GM18951 (cell line): Measurements from ENCODE around the gene FOXK2.

ENCODE experiments used
- POLR2A ChIP-seq: IDR thresholded peaks from 4 replicates; pipeline ENCODE4 v1.6.1; 2011; ENCODE audit warnings: mild to moderate bottlenecking; ENCODE audit not compliant: insufficient read length, insufficient read depth; ENCODE audit errors: extremely low read depth
- in situ Hi-C: fragments of 300-500 bp; cut with MboI; formaldehyde crosslinking; loops from one replicate; pipeline ENCODE4 v1.12.0; 2022; ENCODE audit warnings: low sequenced_read_pairs, mixed read lengths, inconsistent platforms; ENCODE audit not compliant: unreplicated experiment

The FOXK2 gene

DNA sequence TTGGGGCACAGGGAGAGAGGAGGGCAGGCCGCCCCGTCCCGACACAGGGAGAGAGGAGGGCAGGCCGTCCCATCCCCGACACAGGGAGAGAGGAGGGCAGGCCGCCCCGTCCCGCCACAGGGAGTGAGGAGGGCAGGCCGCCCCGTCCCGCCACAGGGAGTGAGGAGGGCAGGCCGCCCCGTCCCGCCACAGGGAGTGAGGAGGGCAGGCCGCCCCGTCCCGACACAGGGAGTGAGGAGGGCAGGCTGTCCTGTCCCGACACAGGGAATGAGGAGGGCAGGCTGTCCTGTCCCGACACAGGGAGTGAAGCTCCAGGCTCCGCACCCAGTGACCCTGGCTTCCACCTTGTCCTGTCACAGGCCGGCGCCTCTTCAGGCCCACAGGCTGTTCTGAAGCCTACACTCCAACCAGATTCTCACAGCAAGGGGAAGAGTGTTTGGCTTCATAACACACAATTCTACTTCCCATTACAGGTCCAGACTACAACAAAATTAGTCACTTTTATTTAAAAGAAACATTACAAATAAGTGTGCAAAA, 94.6 kb downstream of the FOXK2 start:
- in situ Hi-C loops, result no loop called here
- no peak for TF ChIP-seq POLR2A

DNA sequence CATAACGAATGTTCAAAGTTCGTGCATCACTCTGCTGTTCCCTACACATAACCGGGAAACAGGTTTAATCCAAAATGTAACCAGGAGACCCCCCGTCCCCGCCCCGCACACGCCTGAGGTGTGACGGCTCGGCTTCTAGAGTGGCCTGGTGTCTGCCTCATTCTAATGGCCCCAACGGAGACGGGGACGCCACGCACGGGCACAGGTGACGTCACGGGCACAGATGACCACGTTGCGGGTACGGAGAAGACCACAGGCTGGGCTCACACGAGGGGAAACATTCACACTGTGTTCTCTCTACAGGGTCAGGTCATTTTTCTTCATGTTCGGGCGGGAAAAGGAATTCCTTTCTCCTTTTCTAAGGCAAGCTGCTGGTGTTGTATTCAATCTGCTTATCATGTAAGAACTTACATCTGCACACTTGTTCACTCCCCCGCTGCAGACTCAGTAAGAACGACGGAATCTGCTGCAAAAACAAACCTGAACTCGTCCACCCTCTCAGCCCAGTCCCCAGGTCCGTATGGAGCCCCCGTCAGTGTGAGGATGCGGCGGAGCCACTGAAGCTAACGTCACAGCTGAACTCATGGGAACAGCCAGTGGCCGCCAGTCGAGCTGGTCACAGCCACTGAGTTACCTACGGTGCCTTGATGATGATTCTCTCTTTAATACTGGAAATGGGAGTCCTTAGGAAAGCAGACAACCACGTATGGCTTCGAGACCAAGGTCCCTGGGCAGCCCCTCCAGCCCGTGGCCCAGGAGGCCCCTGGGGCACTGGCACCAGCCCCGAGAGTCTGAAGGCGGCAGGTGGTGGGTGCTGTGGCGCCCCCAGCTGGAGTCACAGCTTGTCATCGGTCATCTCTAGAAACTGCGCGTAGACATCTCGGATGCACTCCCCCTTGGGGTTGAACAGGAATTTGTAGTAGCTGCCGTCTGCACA, 95.8 kb downstream of the FOXK2 start:
- no peak for TF ChIP-seq POLR2A
- in situ Hi-C loops, result no loop called here

- in situ Hi-C loops, result no loop called here
- TF ChIP-seq POLR2A, result no peak
Measured at GRCh38 chr17:82616021-82616711, 96.6 kb downstream of the FOXK2 start.

DNA sequence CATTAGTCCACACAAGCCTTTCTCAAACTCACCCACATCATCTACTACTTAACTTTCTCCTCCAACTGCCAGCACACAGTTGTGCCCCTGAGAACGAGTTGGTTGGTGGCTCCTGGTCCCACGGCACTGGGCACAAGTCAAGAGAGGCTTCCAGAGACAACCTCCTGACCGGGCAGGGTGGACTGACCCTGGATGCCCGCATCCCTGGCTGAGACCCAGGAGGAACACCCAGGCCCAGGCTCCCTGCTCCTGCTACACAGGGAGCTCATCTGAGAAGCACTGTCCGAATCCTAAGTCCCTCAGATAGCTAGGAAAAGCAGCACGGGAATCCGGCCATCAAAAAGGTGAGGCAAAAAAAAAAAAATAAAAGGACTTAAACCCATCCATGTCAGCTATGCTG, 99.7 kb downstream of the FOXK2 start:
- TF ChIP-seq POLR2A, result no peak
- in situ Hi-C loops, result no loop called here

DNA sequence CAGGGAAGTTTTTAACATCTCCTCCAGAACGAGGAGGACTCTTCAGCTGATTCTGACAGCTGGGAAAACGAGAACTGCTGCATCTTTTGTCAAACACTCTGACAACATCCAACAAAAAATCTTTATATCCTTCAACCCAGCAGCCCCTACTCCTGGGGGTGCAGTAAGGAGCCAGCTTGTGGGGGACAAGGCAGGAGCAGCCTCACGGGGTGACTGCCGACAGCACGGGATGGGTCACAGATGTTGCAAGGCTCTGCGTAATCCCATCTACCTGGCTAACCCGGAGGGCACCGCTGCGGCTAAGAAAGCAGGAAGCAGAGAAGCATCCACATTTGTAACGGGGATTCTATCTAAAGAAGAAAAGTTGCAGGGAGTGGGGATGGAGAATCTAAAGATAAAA, 100.1 kb downstream of the FOXK2 start:
- in situ Hi-C loops, result no loop called here

DNA sequence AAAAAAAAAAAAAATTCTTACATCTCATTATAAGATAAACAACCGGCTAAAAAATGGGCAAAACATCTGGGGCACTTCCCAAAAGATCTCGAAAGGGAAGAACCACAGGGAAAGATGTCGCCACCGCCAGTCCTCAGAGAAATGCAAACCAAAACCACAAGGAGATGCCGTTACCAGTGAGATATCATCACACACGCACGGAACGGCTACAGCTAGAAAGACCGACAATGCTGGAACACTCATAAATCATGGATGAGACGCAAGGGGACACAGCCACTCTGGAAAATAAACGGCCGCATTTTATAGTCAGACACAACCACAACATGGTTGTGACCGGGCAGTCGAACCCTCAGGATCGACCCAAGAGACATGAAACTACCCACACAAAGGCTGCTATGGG, 104.2 kb downstream of the FOXK2 start:
- in situ Hi-C loops, result no loop called here
- TF ChIP-seq POLR2A, result no peak

More for the DNA sequence above, 100.1 kb downstream of the FOXK2 start:
- TF ChIP-seq POLR2A, result no peak

GRCh38 chr17:82627405-82627804, 107.9 kb downstream of the FOXK2 start:
- TF ChIP-seq POLR2A, result no peak
- in situ Hi-C loops, result no loop called here

DNA sequence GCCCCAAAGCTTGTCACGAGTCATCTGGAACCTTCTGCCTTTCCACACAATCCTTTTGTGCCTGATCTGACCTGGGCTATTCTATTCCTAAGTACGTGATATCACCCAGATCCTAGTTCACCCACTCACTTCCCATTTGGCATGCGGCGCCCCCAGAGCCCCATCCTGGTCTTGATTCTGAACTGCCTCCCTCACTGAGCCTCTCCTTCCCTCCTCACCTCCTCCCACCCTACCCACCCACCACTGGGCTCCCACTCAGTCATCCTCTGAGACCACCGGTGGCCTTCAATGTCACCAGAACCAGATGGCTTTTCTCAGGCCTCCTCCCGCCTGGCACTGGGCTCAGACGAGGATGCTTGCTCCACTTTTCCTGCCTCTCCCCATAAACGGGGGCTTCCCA, 110.2 kb downstream of the FOXK2 start:
- no peak for TF ChIP-seq POLR2A
- in situ Hi-C loops, result no loop called here

DNA sequence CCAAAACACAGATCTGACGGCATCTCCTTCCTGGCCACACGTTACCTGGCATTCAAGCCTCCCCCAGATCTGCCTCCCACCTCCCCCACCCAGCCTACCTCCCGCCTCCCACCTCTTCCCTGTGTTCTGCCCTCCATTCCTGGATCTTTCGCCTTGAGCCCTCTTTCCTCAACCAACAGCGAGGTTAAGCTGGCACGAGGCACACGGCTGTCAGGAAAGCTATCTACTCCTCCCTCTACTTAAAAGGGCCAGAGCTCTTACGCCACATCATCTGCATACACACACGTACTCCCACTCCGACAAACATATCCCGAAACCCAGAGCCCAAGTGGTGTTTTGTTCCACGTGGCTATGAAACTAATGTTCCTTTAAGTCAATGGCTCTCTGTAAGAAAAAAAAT, 110.7 kb downstream of the FOXK2 start:
- no peak for TF ChIP-seq POLR2A
- in situ Hi-C loops, result no loop called here

- TF ChIP-seq POLR2A, result no peak
- in situ Hi-C loops, result no loop called here
Measured at GRCh38 chr17:82631544-82631943, 112.0 kb downstream of the FOXK2 start.

- in situ Hi-C loops, result no loop called here
- TF ChIP-seq POLR2A, result no peak
Measured at GRCh38 chr17:82632451-82632850, 112.9 kb downstream of the FOXK2 start.

- in situ Hi-C loops, result no loop called here
- TF ChIP-seq POLR2A, result no peak
Measured at GRCh38 chr17:82633343-82633742, 113.8 kb downstream of the FOXK2 start.
